Measurements from ENCODE around the gene SLC45A3.

DNA sequence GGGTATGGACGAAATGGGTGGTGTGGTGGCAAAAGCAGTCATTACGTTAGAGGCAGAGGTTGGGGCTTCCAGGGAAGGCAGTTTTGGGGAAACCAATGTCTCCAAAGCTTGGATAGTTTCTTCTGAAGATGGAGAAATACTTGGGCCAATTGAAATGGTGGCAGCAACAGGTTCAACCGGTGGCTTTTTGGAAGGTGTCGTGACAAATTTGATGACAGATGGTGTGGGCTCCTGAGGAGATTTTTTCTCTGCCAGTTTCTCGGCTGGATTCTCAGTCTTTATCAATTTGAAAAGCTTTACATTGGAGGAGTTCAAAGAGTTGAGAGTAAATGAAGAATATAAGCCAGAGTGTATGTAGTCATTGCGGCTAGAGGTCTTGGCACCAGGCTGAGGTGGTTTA, 60.0 kb downstream of the SLC45A3 start:
- TF ChIP-seq CTCF (IDR thresholded peaks at IDR 0.05) (no peak), POLR2A (IDR thresholded peaks at IDR 0.05) (no peak), EP300 (IDR thresholded peaks at IDR 0.05) (no peak)
